Activated CD4-positive, alpha-beta T cell treated with anti-CD3 and anti-CD28 coated beads, Interleukin-2, amount 50 U/mL, for 48 hours (primary cell): ENCODE data around the gene PRKRIP1.
"Not testable (repeated sequence)": the region's sequence is repeated elsewhere in the genome, so short reads cannot be mapped to it uniquely, and the experiment has no call there.

Experiments
- DNase-seq, 2 experiments: peaks; one replicate each; pipeline ENCODE4 v3.0.0-alpha.2; 2020

The PRKRIP1 gene

DNA sequence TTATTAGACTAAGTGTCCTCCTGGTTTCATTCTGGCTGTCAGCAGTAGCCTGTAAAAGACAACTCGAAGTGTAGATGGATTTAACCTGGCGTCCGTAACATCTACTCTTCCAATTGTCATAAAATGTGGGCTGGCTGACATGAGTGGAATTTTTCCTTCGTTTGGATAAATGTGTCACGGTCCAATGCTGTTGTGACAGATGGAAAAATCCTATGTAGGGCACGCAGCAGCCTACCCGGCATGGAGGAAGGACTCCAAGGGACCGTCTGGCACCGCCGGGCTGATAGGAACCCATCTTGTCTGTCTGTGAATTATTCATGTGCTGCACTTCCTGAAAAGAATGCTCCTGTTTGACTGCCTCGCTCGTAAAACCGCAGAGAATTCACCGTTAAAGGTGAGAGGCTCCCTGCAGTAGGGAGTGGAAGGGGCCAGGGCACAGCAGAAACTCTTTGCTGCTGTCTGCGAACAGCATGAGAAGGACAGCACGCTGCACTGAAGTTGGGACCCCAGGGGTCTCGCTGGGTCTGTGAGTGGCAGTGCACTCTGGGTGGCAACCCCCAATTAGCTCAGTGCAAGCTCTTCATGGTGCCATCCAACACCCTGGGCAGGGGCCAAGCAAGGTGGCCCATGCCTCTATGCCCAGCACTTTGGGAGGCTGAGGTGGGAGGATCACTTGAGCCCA is 35.6 kb downstream of the PRKRIP1 start:
- peak; percentile 41 to 56 for DNase-seq

DNA sequence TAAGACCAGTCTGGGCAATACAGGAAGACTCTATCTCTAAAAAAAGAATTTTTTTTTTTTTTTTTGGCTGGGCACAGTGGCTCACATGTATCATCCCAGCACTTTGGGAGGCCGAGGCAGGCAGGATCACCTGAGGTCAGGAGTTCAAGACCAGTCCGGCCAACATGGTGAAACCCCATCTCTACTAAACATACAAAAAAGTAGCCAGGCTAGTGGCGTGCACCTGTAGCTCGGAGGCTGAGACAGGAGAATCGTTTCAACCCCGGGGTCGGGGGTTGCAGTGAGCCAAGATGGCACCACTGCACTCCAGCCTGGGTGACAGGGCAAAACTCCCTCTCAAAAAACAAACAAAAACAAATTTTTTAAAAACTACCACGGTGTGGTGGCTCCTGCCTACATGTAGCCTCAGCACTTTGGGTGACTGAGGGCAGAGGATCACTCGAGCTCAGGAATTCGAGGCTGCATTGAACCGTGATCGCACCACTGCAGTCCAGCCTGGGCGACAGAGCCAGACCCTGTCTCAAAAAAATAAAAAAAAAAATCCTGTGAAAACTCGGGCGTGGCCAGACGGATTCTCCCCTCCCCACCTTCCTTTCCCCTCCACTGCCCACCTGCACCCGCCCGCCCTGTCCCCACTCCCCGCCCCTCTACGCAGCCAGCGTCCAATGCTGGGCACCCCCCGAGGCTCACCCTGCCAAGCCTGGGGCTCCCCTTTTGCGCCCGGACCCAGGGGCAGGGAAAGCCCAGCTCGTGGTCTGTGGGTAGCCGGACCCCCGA is 36.5 kb downstream of the PRKRIP1 start:
- peak in 1 of 2 experiments; percentile 20 for DNase-seq

DNA sequence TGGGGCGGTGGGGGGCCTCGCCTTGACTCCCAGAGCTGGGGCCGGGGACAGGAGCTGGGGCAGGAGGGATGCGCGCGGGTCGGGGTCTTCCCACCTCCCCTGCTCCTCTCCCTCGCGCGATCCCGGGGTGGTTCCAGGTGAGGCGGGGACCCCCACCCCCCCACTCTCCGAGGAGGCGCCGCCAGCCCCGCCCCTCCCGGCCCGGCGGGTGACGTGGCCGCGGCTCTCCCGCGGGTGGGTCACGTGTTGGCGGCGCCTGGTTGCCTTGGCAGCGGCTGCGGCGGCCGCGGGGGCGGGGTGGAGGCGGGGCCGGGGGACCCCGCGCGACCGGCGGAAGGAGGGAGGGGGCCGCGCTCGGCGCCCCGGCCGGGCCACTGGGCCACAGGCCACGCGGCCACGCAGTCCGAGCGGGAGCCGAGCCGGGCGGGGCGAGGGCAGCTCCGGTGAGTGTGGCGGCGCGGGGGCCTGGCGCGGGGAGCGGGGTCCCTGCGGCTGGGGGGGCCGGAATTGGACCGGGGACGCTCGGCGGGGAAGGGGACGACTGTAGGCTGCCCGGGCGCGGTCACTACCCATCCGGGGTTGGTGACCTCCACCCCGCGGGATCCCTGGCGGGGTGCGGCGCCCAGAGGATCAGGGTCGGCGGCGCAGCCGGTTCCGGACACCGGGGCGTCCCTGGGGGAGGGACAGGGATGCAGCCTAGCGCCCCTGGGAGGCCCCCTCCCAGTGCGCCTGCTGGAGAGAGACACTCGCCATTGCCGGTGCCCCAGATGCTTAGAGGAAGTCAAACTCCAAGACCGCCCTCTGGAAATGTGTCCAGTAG is 37.3 kb downstream of the PRKRIP1 start, which contains the start of gene ORAI2:
Gene ORAI2, plus strand, starts transcription at position 357 of the 820 bp plus-strand sequence. CDS start 5,382 bp downstream, outside the sequence.
- DNase-seq: peak; percentile 85 to 88

DNA sequence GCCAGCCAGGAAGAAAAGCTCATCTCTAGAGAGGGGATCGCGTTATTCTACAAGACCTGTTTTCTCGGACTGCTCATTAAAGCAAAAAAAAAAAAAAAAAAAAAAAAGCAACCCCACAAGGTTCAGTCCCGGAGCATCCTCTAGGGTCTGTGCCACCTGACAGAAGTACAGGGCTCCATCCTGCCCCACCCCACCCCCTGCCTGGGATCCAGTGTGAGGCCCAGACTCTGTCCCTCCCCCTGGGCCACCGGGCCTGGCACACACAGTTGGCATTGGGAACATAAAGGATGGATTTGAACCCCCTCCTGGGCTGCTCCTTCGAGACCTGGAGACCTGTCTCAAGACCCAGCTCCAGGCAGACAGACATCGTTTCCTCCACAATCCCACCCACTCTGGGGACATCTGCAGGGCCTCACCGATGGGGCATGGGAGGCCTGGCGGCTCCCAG is 37.9 kb downstream of the PRKRIP1 start:
- DNase-seq: peak; percentile 33 to 44

DNA sequence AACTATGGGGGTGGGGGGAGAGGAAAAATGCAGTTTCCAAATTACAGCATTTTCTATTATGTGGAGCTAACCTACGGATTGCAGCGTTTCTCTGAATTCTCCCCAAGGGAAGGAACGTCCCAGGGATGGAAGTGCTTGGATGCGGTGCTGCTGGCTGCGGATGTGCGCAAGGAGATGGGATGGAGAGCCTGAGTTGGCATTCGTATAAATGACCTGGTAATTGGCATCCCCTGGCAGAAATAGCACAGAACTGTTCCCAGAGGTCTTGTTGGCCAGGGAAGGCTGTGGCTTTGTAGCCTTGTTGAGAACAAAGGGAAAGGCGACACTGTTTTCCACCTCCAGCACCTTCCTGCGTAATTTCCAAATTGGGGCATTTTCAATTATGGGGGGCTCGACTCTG is 40.0 kb downstream of the PRKRIP1 start:
- no peak for DNase-seq

GRCh38 chr7:102439963-102440795 is 44.0 kb downstream of the PRKRIP1 start:
- DNase-seq: no peak

DNA sequence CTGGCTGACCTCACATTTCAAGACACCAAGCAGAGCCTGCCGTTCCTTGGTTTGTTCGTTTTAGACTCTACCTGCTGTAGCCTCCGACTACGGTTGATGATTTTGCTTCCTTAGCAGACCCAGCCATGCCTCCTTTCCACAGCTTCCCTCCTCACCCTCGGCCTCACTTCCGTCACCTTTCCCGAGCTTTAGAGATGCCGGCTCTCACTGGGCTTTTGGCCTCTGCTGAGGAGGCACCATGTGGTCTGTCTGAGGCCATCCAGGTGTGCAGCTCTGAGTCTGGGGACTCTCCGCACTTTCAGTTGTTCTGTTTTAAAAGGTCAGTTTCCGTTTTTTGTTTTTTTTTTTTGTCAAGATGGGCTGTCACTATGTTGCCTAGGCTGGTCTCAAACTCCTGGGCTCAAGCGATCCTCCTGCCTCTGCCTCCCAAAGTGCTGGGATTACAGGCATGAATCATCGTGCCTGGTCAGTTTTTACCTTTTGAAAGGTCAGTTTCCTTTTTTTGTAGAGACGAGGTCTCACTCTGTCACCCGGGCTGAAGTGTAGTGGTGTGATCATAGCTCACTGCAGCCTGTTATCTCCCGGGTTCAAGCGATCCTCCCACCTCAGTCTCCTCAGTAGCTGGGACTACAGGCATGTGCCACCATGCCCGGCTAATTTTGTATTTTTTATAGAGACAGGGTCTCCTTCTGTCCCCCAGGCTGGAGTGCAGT is 49.0 kb downstream of the PRKRIP1 start:
- no peak for DNase-seq

- no peak for DNase-seq
Measured at GRCh38 chr7:102445674-102446071, 49.5 kb downstream of the PRKRIP1 start.

- no peak for DNase-seq
Measured at GRCh38 chr7:102446387-102447156, 50.4 kb downstream of the PRKRIP1 start.

GRCh38 chr7:102447311-102447710 is 51.1 kb downstream of the PRKRIP1 start:
- no peak for DNase-seq

GRCh38 chr7:102449136-102449535 is 53.0 kb downstream of the PRKRIP1 start:
- DNase-seq: no peak

DNA sequence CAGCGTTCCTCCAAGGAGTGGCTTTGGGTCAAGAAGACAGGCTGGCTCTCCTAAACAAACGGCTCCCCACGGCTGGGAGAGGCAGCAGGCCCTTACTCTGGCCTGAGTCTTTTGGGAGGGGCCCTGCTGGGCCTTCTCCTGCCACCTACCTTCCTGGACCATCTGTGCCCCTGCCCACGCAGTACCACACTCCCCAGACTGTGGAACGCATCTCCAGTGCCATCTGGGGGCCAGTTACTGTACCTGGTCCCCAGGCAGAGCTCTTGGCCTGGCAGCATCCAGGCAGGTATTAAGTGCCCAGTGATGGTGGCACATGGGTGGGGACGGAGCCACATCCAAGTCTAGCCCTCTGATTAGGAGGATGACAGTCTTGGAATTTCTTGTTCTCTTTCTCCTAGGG is 54.1 kb downstream of the PRKRIP1 start:
- DNase-seq: peak; percentile 52 to 64

- DNase-seq: no peak
Measured at GRCh38 chr7:102451371-102452054, 55.4 kb downstream of the PRKRIP1 start.

GRCh38 chr7:102452451-102452850 is 56.3 kb downstream of the PRKRIP1 start:
- no peak for DNase-seq

- DNase-seq: no peak
Measured at GRCh38 chr7:102453319-102453718, 57.2 kb downstream of the PRKRIP1 start.

DNA sequence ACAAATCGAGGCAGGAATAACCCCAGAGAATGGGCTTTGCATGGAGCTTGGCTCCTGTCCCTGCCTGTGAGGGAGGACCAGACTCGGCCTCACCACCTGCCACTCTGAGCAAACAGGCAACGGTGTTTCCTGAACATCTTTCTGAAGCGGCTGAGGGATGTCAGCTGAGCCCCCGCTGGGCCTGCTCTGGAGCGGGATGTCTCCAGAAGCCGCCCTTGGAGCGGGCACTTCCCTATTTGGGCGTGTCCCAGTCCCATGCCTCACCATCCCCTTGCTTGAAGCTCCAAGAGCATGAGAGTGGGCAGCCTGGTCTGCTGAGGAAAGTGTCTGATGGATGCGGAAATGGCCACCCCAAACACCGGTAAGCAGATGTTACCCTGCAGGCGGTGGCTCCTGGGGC is 58.3 kb downstream of the PRKRIP1 start:
- DNase-seq: no peak

GRCh38 chr7:102454932-102455331 is 58.8 kb downstream of the PRKRIP1 start:
- not testable (repeated sequence) for DNase-seq

DNA sequence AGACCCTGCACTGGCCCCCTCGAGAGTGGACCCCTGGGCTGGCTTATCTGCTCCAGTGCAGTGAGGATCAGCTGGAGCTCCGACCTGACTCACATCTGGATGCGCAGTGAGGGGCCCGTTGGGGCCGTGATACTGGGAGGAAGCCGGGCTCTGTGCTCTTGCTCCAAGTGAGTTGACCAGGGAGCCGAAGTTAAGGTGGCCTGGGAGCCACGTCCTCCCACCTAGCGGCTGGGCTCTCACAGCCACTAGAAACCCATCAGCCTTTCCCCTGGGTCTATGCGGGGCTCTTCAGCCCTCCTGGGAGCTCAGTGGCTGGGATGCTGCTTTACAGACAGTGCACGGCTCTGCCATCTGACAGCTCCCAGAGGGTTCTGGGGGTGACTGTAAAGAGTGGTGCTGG is 59.4 kb downstream of the PRKRIP1 start:
- DNase-seq: no peak

- no peak for DNase-seq
Measured at GRCh38 chr7:102456327-102456726, 60.2 kb downstream of the PRKRIP1 start.

- no peak for DNase-seq
Measured at GRCh38 chr7:102457352-102457924, 61.3 kb downstream of the PRKRIP1 start.
